NCI-H748 (cell line): ENCODE measurements around the gene CHRDL1.
A peak's percentile ranks its signal among the peaks of the same experiment; 100 is the strongest.

Experiments used
- DNase-seq: peaks from one replicate; lab custom pipeline; 2025; ENCODE audit not compliant: unreplicated experiment; lab: John Stamatoyannopoulos, UW

Gene CHRDL1

DNA sequence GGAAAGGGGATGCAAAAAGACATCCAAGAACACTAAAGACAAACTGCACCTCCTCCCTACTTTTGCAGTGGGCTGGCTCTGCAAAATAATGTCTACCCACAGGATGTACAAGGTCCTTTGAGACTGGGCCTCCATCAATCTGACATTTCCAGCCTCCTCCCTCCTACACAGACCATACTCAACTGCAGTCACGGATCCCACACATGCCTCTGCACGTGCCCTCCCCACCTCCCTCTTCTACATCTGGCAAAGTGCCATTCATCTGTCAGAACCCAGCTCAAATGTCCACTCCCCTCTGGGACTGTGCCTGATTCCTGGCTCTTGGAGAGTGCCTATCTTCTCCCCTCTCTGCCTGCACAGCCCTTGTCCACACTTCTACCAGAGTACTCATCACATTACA lies 50.3 kb downstream of the CHRDL1 start:
- DNase-seq, result peak; percentile 1

DNA sequence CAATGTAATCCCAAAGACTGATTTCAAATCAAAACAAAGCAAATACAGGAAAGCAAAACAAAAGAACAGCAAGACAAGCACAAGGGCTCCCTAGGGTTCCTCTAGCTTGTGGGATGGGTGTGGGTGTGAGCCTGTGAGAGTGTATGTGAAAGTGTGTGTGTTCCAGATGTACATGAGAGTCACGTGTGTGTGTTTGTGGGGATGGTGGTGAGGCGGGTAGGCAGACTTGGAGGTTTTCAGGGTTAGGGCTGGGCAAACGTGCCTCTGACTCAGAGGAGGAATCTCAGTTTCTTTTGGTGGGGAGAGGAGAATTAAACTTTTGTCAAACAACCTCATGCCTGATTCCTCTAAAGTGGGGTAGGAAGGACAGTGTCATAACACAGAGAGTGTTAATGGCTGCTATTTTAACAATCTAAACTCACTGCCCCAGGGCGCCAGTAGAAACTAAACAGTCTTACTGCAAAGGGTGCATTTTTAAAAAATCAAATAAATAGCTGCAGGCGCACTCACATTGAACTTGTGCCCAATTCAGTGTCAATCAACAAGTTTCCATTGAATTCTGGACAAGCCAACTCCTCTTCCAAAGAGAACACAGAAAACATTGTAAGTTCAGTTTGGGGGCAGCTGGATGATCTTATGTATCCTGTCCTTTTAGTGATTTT lies 51.8 kb downstream of the CHRDL1 start:
- no peak for DNase-seq

DNA sequence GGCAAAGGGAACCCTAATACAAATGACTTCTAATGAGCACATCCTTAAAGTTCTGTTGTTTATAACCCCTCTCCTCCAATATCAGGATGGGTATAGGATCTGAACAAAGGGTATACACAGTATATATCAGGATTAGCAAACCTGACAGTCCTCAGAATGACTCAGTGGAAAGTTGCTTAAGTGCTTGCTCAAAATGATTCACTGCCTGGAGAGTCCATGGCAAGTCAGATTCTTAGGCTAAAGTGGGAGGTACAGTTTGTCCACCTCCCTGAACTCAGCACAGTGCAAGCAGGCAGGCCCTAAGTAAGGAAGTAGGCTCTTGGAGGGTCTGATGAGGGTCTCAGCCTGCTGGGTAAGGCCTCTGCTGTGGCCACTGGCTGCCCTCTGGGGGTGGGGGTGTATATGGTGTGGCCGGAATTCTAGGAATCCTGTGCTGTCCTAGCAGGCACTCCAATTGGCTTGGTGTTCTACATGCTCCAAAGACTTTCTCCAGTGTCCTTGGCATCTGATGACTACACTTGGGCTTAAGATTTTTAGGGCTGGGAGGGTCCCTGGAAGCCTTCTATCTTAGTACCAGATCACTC lies 54.3 kb downstream of the CHRDL1 start:
- DNase-seq, result no peak

DNA sequence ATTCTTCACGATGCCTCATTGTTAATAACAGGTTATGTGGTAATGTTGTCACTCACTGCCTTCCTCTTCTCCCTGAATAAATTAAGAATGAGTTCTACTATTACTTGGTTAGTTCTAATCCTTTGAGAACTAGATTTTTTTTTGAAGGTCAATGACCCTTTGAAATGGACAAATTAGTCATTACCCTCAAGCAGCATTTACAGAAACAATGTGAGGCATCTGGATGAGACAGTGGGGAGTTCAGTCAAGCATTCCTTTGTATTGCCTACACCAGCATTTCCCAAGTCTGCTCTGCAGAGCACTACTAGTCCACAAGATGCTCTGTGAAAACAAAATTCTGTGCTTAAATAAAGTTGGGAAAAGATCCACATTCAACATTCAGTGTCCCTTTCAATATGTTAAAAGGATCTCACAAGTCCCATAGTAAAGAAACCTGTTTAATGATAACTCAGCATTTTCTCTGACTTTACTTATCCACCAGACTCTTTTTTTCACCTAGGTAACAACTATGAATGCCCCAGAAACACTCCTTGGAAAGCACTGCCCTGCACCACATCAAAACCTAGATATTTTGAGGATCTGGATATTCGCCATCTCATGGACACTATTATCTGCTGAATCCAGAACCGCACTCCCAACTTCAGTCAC lies 60.6 kb downstream of the CHRDL1 start:
- no peak for DNase-seq

DNA sequence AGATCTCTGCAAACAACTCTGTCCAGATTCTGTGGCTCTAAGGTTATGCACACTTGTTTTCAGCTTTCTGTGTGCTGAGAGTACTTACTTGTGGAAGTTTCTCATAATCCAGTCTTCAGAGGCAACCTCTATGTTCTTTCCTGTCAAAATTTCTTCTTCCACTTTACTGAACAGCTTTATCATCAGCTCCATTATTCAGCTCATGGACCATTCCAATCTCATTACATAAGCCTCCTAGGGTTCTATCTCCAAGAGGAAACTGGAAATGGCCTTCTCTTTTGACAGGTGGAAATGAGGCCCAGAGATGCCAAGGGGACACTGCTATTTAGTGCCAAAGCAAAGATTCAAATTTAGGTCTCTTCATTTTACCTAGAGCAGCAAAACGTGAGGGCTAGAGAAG lies 61.3 kb downstream of the CHRDL1 start:
- no peak for DNase-seq

DNA sequence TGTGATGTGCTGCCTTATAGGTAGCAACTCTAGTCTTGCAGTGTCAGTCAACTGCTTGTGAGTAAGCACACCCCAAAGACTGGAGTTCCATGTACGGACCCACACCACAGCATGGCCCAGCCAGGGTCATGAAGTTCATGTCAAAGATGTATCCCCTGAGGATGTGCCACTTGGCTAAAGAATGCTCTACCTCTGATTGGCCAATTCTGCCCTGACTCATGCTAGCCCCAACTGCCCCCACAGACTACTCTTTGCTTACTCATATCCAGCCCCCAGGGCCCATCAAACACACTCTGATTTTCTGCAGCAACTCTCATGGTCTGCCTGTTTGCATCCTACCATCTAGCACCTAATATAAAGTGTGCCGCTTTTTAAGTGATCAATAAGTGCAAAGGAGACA lies 62.5 kb downstream of the CHRDL1 start:
- DNase-seq, result no peak

DNA sequence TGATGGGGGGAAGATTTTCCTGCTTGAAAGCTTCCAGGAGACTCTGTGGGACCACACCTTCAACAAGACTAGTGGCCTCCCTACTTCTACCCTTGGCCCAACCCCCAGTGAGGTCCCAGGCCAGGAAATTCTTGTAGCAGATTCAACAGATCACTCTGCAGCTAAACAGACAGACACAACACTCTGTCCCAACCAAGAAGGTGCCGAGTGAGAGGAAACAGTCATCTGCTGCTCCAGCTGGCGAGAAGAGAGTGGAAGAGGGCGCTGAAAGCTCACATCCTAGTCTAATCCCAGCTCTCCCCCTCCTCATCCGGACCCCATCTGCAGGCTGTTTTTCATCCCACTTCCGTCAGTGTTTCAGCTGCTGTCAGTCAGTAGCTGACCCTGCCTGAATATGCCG lies 63.4 kb downstream of the CHRDL1 start:
- no peak for DNase-seq

DNA sequence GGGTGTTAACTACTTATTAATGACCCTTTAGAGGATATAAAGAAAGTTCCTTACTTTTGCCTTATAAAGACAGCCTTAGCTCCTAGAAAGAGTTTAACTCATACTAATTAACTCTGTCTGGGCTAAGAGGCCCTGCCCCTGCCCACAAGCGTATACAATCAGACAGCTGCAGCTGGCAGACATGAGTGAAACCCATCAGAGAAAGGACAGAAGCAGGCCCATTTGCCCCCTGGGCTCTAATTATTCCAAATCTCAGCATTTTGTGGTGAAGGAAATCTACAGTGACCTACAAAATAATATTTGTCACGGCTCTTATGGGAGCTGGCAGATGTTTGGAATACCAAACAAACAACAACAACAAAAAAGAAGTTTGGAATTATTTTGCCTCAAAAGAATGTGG lies 71.8 kb downstream of the CHRDL1 start:
- DNase-seq, result no peak

DNA sequence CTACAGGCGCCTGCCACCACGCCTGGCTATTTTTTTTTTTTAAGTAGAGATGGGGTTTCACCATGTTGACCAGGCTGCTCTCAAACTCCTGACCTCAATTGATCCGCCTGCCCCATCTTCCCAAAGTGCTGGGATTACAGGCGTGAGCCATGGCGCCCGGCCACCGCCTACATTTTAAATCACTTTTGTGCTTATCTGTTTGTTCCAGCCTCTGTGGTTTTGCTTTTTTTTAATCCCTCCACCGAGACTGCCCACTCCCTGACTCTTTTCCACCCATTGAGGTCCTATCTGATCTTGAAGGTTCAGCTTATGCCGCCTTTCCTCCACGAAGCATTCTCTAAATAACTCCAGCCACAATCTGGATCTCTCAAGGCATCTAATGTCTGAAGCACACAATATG lies 73.5 kb downstream of the CHRDL1 start:
- DNase-seq, result no peak

DNA sequence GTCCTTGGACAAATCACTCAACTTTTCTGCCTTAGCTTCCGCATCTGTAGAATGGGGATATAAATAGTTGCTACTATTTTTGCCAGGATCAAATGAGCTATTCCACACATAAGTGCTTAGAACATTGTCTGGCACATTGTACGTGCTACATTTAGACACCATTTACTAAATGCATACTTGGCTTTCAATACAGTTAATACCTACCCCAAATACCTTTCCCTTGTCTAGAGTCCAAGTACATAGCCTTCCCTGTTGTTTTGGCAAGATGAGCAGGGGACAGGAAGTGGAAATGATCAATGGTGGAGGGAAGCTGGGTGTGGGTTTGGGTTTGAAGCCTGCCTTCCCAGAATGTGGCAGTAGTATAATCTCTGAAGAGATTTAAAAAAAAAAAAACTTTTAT lies 82.0 kb downstream of the CHRDL1 start:
- DNase-seq, result no peak

DNA sequence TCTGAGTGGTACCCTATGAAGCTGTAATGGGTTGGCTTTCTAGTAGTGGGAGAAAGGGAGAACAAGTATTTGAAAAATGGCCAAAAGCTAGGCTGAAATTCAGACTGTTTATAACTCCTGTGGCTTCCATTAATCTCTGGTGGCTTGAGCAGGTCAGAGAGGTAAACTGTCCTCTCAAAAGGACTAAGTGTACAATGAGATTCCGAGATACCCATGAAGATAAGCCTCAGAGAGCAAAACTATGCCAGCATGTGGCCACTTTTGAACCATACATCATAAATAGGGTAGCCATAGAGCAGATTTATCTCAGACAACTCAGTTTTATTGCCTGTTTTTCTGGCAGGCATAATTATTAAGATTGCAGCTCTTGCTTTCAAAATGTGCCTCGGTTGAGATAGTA lies 89.2 kb downstream of the CHRDL1 start:
- no peak for DNase-seq

DNA sequence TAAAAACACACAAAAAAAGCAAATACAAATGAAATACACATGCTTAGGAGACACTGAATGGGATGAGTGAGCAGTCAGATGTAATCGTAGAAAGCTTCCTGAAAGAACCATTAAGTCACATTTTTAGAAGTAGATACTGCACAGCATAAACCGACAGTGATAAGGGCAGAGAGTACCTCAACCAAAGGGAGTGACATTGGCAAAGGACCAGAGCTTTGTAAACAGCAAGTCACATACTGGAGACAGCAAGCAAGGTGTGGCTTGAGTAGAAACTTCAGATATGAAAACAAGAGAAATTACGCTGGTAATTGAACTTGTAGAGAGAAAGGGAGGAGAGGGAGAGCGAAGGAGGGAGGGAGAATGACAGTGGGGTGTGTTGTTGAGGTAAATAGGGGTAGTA lies 92.0 kb downstream of the CHRDL1 start:
- DNase-seq, result peak; percentile 19

DNA sequence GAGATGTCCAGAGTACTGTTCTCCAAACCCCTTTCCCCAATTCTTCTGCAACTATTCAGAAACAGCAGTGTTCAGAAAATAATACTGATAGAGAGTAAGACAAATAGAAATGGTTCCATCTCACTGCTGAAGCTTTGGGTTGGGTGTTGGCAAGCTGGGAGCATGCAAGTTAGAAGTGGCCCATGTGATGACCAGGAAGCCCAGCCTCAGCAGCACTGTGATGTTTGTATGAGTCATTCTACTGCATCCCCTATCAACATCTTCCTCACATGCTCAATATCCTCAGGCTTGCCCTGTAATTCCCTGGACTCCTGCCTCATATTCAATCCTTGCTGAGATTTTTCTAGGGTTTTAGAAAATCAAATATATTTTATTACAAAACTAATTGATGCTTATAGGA lies 96.5 kb downstream of the CHRDL1 start:
- DNase-seq, result no peak

DNA sequence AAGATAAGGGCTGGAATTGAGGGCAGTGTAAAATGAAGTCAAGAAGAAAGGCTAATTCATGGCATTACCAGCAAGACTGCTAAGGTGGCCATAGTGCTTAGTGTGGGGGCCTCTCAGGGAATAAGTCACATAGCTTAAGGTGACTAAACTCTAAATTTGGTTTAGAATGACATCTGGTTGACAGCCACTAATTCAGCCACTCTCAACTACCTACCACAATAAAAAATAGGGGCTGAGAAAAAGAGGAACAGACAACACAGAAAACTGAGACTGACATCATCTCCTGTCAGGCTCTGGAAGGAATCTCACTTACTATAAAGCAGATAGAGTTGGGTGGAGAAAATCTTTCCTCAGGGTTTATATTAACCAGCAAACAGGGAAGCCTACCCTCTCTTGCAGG lies 96.9 kb downstream of the CHRDL1 start:
- DNase-seq, result no peak

DNA sequence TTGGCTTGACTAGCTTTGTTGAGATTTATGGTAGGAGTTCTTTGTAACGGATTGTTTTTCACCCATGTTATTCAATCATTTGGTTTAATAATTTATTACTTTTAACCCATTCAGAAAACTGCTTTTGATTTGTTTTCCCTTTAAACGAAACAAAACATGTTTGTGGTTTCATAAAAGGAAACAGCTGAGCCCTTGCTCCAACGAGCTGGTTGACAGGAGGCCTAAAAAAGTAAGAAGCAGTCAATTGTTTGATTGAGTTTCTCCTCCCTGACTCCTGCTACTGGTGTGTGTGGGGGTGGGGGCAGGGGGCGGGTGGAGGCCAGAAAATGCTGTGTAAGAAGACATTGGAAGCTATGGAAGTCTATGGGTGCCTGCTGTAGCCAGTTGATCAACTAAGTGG lies 102.8 kb downstream of the CHRDL1 start:
- DNase-seq, result no peak

DNA sequence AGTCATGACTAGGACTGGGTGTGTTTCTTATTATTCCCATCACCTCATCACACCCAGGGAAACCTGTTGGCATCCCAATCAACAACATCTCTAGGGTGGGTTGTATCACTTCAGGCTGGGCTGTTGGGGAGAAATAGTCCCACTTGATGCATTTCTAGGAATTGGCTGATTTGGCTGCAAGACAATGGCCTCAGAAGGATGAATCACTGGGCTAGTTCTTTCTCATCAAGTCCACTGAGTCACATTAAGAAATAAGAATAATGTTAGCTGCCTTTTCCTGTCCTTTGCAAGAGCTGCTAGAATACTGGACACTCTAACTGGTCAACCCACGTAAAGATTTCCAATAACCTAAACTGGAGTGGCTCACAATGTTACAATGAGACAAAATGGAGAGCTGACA lies 104.2 kb downstream of the CHRDL1 start:
- no peak for DNase-seq

DNA sequence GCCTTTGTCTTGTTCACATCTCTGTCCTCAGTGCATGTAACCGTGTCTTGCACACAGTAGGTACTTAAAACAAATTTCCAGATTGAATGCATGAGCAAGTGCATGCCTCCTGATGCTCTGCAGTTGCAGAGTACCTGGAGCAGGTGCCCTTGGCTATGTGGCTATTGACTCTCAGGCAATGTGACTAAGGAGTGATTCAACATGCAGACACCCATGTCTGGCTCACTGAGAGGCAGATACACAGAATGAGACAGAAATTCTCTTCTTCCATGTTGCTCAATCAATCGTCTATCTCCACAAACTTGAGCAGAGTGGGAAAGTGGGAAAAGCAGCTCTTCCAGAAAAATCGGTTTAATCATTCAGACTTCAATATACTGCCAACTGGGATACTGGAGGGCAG lies 111.0 kb downstream of the CHRDL1 start:
- DNase-seq, result no peak

DNA sequence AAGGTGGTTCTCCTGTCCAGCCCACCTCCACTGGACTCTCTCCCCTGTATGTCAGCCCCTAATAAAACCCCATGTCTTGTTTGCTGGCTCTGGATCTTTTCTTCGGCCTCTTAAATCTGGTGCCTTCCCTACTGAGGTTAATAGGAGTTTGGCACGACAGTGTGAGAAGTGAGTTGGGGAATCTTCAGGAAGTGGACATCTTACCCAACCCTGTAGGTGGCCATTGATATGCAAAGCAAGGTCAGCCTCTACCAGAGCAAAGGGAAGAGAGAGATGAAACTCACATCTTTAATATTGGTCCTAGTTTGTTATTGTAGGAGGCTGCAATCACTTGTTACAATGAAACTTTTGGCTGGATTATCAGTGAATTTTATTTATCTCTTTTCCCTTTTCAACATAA lies 111.7 kb downstream of the CHRDL1 start:
- DNase-seq, result no peak

DNA sequence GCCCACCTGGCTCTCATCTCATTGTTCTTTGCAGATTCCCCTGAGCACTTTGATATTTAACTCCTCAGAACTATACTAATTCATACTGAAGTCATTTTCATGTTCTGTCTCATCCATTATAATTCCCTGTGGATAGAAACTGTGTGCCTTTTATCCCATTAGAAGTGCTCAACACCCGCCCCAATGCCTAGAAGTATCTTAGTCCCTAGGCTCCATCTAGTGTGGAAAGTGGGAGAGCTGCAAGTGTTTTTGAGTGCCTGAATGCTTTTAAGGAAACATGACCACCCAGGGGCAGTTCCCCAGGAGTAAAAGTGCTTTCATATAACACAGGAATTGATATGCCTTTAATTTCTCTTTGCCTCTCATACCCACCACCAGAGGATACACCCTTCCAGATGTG lies 117.0 kb downstream of the CHRDL1 start:
- DNase-seq, result peak; percentile 0

DNA sequence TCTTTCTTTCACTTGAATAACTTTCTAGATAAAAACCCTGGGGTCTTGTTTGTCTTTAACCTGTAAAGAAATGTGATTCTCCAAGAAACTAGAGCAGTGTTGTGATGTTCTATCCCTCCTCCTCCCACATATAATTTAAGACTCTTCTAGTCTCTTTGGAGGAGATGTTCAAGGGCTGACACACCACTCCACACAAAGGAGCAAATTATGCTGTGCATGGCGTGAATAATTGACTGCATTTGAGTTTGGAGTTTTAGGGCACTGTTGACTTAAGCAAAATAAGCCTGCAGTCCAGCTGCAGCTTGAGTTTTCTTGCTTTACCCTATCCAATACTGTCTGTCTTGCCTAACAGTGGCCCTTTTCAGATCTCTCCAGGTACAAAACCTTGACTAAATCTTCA lies 119.7 kb downstream of the CHRDL1 start:
- DNase-seq, result peak; percentile 29

DNA sequence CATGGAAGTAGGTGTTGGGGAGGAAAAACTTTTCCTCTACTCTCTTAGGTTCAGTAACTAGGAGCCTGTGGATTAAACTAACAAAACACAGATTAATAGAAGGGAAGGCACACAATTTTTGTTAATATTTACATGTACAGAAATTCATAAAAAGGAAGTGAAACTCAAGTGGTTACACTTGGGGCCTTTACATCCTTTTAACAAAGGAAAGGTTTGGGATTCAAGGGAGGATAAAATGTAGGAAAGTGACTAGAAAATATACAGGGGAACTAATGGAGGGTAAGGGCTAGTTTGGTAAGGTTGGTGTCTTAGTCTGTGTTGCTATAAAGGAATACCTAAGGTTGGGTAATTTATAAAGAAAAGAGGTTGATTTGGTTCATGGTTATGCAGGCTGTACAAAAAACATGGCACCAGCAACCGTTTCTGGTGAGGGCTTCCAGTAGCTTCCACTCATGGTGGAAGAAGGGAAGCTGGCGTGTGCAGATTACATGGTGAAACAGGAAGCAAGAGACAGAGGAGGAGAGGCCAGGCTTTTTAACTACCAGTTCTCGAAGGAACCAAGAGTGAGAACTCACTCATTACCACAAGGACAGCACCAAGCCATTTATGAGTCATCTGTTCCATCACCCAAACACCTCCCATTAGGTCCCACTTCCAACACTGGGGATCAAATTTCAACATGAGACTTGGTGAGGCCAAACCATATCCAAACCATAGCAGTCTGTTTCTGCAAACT lies 124.4 kb downstream of the CHRDL1 start:
- DNase-seq, result no peak

DNA sequence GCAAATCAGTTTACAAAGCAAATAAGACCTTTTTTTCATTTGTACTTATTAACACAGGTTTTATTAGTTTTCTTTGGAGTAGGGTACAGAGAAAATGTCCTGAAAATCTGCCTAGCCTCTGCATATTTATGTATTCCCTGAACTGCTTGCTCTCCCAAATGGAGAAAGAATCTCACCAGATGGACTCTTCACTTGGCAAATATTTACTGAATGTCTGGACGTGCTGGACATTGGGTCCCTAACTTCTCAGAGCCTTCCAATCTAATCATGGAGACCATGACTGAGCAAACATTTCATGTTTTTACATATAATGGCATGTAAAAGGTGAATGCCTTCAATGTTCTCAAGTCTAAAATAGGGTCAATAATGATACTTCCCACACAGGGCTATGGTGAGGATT lies 126.0 kb downstream of the CHRDL1 start:
- no peak for DNase-seq
